Activated T-helper 1 cell treated with anti-CD3 and anti-CD28 coated beads, Interleukin-12 subunit alpha, Interleukin-12 subunit beta, Interleukin-2, Interleukin-4 antibody, amounts not matched to agents 30 ng/mL and 10 ng/mL and 1 ng/mL, durations not matched to agents 14 hours and 24 hours and 36 hours (primary cell): ENCODE data around the gene CDH13. TPM values are rescaled to one million over a fixed set of nuclear protein-coding genes. Genes with fewer than 3 reads are reported as not detected.

Source experiments
- DNase-seq: peaks from one replicate; pipeline ENCODE4 v3.0.0; 2021; ENCODE audit warnings: low spot score
- H3K27ac Mint-ChIP-seq: one replicate; pipeline ENCODE4 v1.8.0; 2021; ENCODE audit warnings: mild to moderate bottlenecking, mixed read lengths
- H3K27me3 Mint-ChIP-seq: one replicate; pipeline ENCODE4 v1.8.0; 2022; ENCODE audit warnings: mild to moderate bottlenecking, moderate library complexity, mixed read lengths; ENCODE audit not compliant: insufficient read depth
- H3K36me3 Mint-ChIP-seq: one replicate; pipeline ENCODE4 v1.8.0; 2021; ENCODE audit warnings: low read depth, mixed read lengths
- H3K4me1 Mint-ChIP-seq: one replicate; pipeline ENCODE4 v1.8.0; 2021; ENCODE audit warnings: low read depth, mixed read lengths
- H3K4me3 Mint-ChIP-seq: one replicate; pipeline ENCODE4 v1.8.0; 2021; ENCODE audit warnings: mild to moderate bottlenecking, moderate library complexity, mixed read lengths
- H3K9me3 Mint-ChIP-seq: one replicate; pipeline ENCODE4 v1.8.0; 2021; ENCODE audit warnings: mixed read lengths
- intact Hi-C: fragments of 100-400 bp; cut with micrococcal nuclease; formaldehyde crosslinking; loops from one replicate; pipeline ENCODE4 v1.15.1; 2024
- total RNA-seq: library from RNA; stranded (reverse); gene quantifications from 2 replicates; pipeline ENCODE4 v1.2.3, GENCODE V29; 2022

CDH13 gene
- total RNA-seq, 1 donor from 2014 or later: not detected

DNA sequence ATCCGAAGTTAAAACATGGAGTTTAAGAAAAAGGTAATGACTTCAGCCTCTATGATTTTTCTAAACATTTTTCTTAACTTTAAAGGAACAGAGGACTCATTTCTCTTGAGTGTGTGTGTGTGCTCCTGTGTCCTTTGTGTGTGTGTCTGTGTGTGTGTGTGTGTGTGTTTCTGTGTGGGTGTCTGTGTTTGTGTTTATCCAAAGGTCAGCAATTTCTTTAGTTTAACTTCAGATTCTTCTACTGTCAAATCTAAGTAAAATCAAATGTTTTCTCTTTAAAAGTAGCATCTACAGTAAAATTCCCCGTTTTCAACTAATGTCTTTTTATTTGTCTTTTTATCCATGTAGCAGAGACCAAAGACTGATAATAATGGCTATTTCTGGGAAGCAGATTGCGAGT lies 1212.8 kb downstream of the CDH13 start:
- H3K36me3 Mint-ChIP-seq: no peaks in the 10 kb centered on the region
- no peak for DNase-seq
- no peak overlapping the region for H3K4me3 Mint-ChIP-seq
- H3K4me1 Mint-ChIP-seq: peaks cover 17% of the 10 kb centered on the region
- intact Hi-C loops: no loop called here
- no peaks in the 10 kb centered on the region for H3K9me3 Mint-ChIP-seq
- no peak overlapping the region for H3K27ac Mint-ChIP-seq
- H3K27me3 Mint-ChIP-seq: peaks cover 53% of the 10 kb centered on the region

- Mint-ChIP-seq H3K4me3 (no peak overlapping the region), H3K36me3 (no peaks in the 10 kb centered on the region), H3K9me3 (no peaks in the 10 kb centered on the region), H3K27ac (no peak overlapping the region), H3K4me1 (peaks cover 16% of the 10 kb centered on the region), H3K27me3 (peaks cover 53% of the 10 kb centered on the region)
- intact Hi-C loops: no loop called here
- DNase-seq: no peak
Observed at GRCh38 chr16:83840060-83840617, 1213.4 kb downstream of the CDH13 start.

DNA sequence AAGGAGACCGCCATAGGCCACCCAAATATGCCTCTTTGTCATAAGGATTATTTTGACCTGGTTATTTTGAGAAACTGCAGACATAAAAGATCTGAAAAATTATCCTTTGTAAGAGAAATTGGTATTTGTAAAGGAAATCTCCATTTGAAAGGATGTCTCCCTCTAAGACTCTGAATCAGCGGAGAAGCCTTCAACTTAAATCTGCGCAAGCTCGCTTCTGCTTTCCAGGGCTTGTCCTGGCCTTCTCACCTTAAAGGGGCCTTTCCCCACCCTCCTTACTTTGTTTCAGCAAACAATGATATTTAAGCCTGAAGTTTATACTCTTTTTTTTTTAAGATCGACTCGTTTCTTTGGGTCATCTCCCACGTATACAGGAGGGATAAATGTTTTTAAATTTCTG lies 1215.5 kb downstream of the CDH13 start:
- peaks cover 39% of the 10 kb centered on the region for H3K27me3 Mint-ChIP-seq

GRCh38 chr16:83842756-83843507 lies 1216.2 kb downstream of the CDH13 start:
- Mint-ChIP-seq H3K9me3 (no peaks in the 10 kb centered on the region), H3K4me3 (no peak overlapping the region), H3K27ac (no peak overlapping the region), H3K36me3 (no peaks in the 10 kb centered on the region), H3K4me1 (no peaks in the 10 kb centered on the region), H3K27me3 (peaks cover 34% of the 10 kb centered on the region)
- intact Hi-C loops: no loop called here
- no peak for DNase-seq

More for the DNA sequence above, 1215.5 kb downstream of the CDH13 start:
- Mint-ChIP-seq H3K27ac (no peak overlapping the region), H3K4me3 (no peak overlapping the region), H3K9me3 (no peaks in the 10 kb centered on the region), H3K4me1 (no peaks in the 10 kb centered on the region), H3K36me3 (no peaks in the 10 kb centered on the region)
- intact Hi-C loops: no loop called here
- DNase-seq: no peak

- no peaks in the 10 kb centered on the region for H3K4me1 Mint-ChIP-seq
- no peak overlapping the region for H3K27ac Mint-ChIP-seq
- intact Hi-C loops: no loop called here
- no peaks in the 10 kb centered on the region for H3K36me3 Mint-ChIP-seq
- H3K4me3 Mint-ChIP-seq: no peak overlapping the region
- peaks cover 30% of the 10 kb centered on the region for H3K27me3 Mint-ChIP-seq
- H3K9me3 Mint-ChIP-seq: no peaks in the 10 kb centered on the region
- no peak for DNase-seq
Observed at GRCh38 chr16:83843657-83844056, 1216.9 kb downstream of the CDH13 start.

- intact Hi-C loops: no loop called here
- H3K36me3 Mint-ChIP-seq: no peaks in the 10 kb centered on the region
- no peak for DNase-seq
- peaks cover 19% of the 10 kb centered on the region for H3K27me3 Mint-ChIP-seq
- no peaks in the 10 kb centered on the region for H3K4me1 Mint-ChIP-seq
- no peaks in the 10 kb centered on the region for H3K9me3 Mint-ChIP-seq
- no peak overlapping the region for H3K4me3 Mint-ChIP-seq
- no peak overlapping the region for H3K27ac Mint-ChIP-seq
Observed at GRCh38 chr16:83845263-83845662, 1218.5 kb downstream of the CDH13 start.

- H3K36me3 Mint-ChIP-seq: no peaks in the 10 kb centered on the region
- H3K4me1 Mint-ChIP-seq: no peaks in the 10 kb centered on the region
- H3K27ac Mint-ChIP-seq: no peak overlapping the region
- intact Hi-C loops: no loop called here
- peaks cover 10% of the 10 kb centered on the region for H3K27me3 Mint-ChIP-seq
- no peak overlapping the region for H3K4me3 Mint-ChIP-seq
- H3K9me3 Mint-ChIP-seq: no peaks in the 10 kb centered on the region
- no peak for DNase-seq
Observed at GRCh38 chr16:83847371-83848225, 1220.8 kb downstream of the CDH13 start.

DNA sequence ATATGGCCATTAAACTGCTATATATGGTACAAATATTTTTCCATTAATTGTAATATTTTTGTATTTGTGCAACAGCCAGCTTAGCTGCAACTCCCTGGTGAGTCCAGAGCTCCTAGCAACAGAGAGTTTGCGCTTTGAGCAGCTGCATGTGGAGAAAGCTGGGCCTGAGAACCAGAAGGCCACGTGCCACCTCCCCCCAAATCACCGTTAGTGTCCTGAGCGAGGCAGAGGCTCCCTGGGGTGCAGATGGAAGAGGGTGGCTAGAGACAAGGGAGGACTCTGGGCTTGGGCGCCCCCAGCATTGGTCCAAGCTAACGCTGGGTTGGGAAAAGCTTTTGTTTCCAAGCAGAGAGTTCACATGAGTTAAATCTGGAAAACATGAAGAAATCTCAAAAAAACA lies 1222.7 kb downstream of the CDH13 start:
- H3K4me1 Mint-ChIP-seq: no peaks in the 10 kb centered on the region
- H3K36me3 Mint-ChIP-seq: no peaks in the 10 kb centered on the region
- no peak overlapping the region for H3K27ac Mint-ChIP-seq
- no peak for DNase-seq
- peaks cover 5% of the 10 kb centered on the region for H3K27me3 Mint-ChIP-seq
- intact Hi-C loops: no loop called here
- no peaks in the 10 kb centered on the region for H3K9me3 Mint-ChIP-seq
- H3K4me3 Mint-ChIP-seq: no peak overlapping the region
